ENCODE data around the gene TFAP2A. TPM values are rescaled to one million over a fixed set of nuclear protein-coding genes. Genes with fewer than 3 reads are reported as not detected.

The TFAP2A gene
- total and polyA plus RNA-seq, 7 donors: 0.13 to 0.36 (median 0.27) TPM; not detected in 2

GRCh38 chr6:10420546-10421157 is 5.8 kb upstream of the TFAP2A start:
- Histone ChIP-seq H3K4me1 (peaks cover 0 to 29% (median 12%) of the 10 kb centered on the region in 4 donors), H3K27me3 (peaks cover 54 to 100% (median 98%) of the 10 kb centered on the region in 3 donors), H3K9me3 (no peaks in the 10 kb centered on the region), H3K4me3 (no peak overlapping the region), H3K27ac (no peak overlapping the region), H3K36me3 (no peaks in the 10 kb centered on the region)
- no peak for DNase-seq
- 6 to 7% methylated on average over 21 of the region's 21 CpGs for WGBS, 2 donors
- TF ChIP-seq POLR2AphosphoS5 (IDR thresholded peaks at IDR 0.05) (no peak), CTCF (IDR thresholded peaks at IDR 0.05) (no peak)
- intact Hi-C loops (cut with DNase I): no loop called here

- DNase-seq: no peak
- Histone ChIP-seq H3K27ac (no peak overlapping the region), H3K27me3 (peaks cover 56 to 100% (median 100%) of the 10 kb centered on the region in 3 donors), H3K4me3 (no peak overlapping the region), H3K36me3 (no peaks in the 10 kb centered on the region), H3K4me1 (peaks cover 0 to 33% (median 13%) of the 10 kb centered on the region in 4 donors), H3K9me3 (no peaks in the 10 kb centered on the region)
- intact Hi-C loops (cut with DNase I): no loop called here
- WGBS, 2 donors: 5 to 6% methylated on average over 31 of the region's 31 CpGs
- TF ChIP-seq POLR2AphosphoS5 (IDR thresholded peaks at IDR 0.05) (no peak), POLR2A (IDR thresholded peaks at IDR 0.05) (no peak), CTCF (IDR thresholded peaks at IDR 0.05) (no peak), EP300 (IDR thresholded peaks at IDR 0.05) (no peak)
These were observed 5.1 kb upstream of the TFAP2A start for GRCh38 chr6:10419749-10420545.

- WGBS, 2 donors: 5 to 13% methylated on average over 56 of the region's 56 CpGs
- peaks cover 0 to 41% (median 21%) of the 10 kb centered on the region in 4 donors for H3K4me1 ChIP-seq
- intact Hi-C loops (cut with DNase I): no loop called here
- H3K9me3 ChIP-seq: no peaks in the 10 kb centered on the region
- no peak overlapping the region for H3K27ac ChIP-seq
- no peak for DNase-seq
- H3K4me3 ChIP-seq: no peak overlapping the region
- peaks cover 62 to 100% (median 100%) of the 10 kb centered on the region in 3 donors for H3K27me3 ChIP-seq
- no peak for TF ChIP-seq CTCF (IDR thresholded peaks at IDR 0.05)
- no peak for TF ChIP-seq POLR2A (IDR thresholded peaks at IDR 0.05)
- TF ChIP-seq EP300 (IDR thresholded peaks at IDR 0.05): no peak
- TF ChIP-seq POLR2AphosphoS5 (IDR thresholded peaks at IDR 0.05): no peak
- no peaks in the 10 kb centered on the region for H3K36me3 ChIP-seq
These were observed 4.2 kb upstream of the TFAP2A start for GRCh38 chr6:10418862-10419748.

GRCh38 chr6:10418361-10418861 is 3.5 kb upstream of the TFAP2A start:
- Histone ChIP-seq H3K9me3 (no peaks in the 10 kb centered on the region), H3K4me3 (no peak overlapping the region), H3K4me1 (peaks cover 0 to 46% (median 28%) of the 10 kb centered on the region in 4 donors), H3K27me3 (peaks cover 68 to 100% (median 100%) of the 10 kb centered on the region in 3 donors), H3K27ac (no peak overlapping the region), H3K36me3 (no peaks in the 10 kb centered on the region)
- TF ChIP-seq EP300 (IDR thresholded peaks at IDR 0.05): no peak
- TF ChIP-seq POLR2A (IDR thresholded peaks at IDR 0.05): no peak
- TF ChIP-seq POLR2AphosphoS5 (IDR thresholded peaks at IDR 0.05): no peak
- TF ChIP-seq CTCF (IDR thresholded peaks at IDR 0.05): no peak
- no peak for DNase-seq
- 37 to 71% methylated on average over 18 of the region's 18 CpGs for WGBS, 2 donors
- intact Hi-C loops (cut with DNase I): no loop called here
